Astrocyte (in vitro differentiated cells and primary cell): ENCODE measurements around the gene IFT27. TPM values are rescaled to one million over a fixed set of nuclear protein-coding genes. Genes with fewer than 3 reads are reported as not detected.

Source experiments
- DNase-seq: peaks from one replicate; pipeline ENCODE4 v3.0.0-alpha.2; 2010; ENCODE audit warnings: low read depth
- FAIRE-seq: peaks from 2 replicates; lab custom pipeline; 2011; peaks lifted over from hg19 to GRCh38; lab: Jason Lieb, UNC
- H2AFZ ChIP-seq: 2 replicates; pipeline ENCODE4 v1.6.0; 2012; ENCODE audit warnings: low read depth, low read length, inconsistent platforms
- H3K27ac ChIP-seq: 2 replicates; pipeline ENCODE4 v1.5.1; 2011; ENCODE audit warnings: low read depth, low read length, inconsistent platforms
- H3K27me3 ChIP-seq: 2 replicates; pipeline ENCODE4 v1.6.0; 2011; ENCODE audit warnings: low read length, inconsistent platforms; ENCODE audit not compliant: insufficient read depth
- H3K36me3 ChIP-seq: 2 replicates; pipeline ENCODE4 v1.5.1; 2011; ENCODE audit warnings: low read length, inconsistent platforms; ENCODE audit not compliant: insufficient read depth
- H3K4me1 ChIP-seq: 2 replicates; pipeline ENCODE4 v1.5.1; 2011; ENCODE audit warnings: low read length, inconsistent platforms; ENCODE audit not compliant: insufficient read depth
- H3K4me2 ChIP-seq: 2 replicates; pipeline ENCODE4 v1.6.0; 2012; ENCODE audit warnings: low read length, inconsistent platforms
- H3K4me3 ChIP-seq: 2 replicates; pipeline ENCODE4 v1.5.1; 2011; ENCODE audit warnings: low read depth, mild to moderate bottlenecking, low read length, inconsistent platforms; ENCODE audit not compliant: insufficient read depth
- H3K79me2 ChIP-seq: 2 replicates; pipeline ENCODE4 v1.6.0; 2012; ENCODE audit warnings: mild to moderate bottlenecking, low read length, inconsistent platforms; ENCODE audit not compliant: insufficient read depth
- H3K9ac ChIP-seq: 2 replicates; pipeline ENCODE4 v1.6.0; 2012; ENCODE audit warnings: mild to moderate bottlenecking, low read length, inconsistent platforms
- H3K9me3 ChIP-seq: 2 replicates; pipeline ENCODE4 v1.5.1; 2012; ENCODE audit warnings: low read depth, mild to moderate bottlenecking, low read length, inconsistent platforms; ENCODE audit not compliant: insufficient read depth
- H4K20me1 ChIP-seq: 2 replicates; pipeline ENCODE4 v1.6.0; 2012; ENCODE audit warnings: low read length, inconsistent platforms; ENCODE audit not compliant: insufficient read depth
- H3K27ac Mint-ChIP-seq: one replicate; pipeline ENCODE4 v1.8.0; 2021; ENCODE audit warnings: mild to moderate bottlenecking, mixed read lengths; ENCODE audit not compliant: unreplicated experiment
- H3K27me3 Mint-ChIP-seq: one replicate; pipeline ENCODE4 v1.8.0; 2021; ENCODE audit warnings: low read depth, mixed read lengths; ENCODE audit not compliant: unreplicated experiment
- H3K36me3 Mint-ChIP-seq: one replicate; pipeline ENCODE4 v1.8.0; 2021; ENCODE audit warnings: low read depth, mixed read lengths; ENCODE audit not compliant: unreplicated experiment
- H3K4me1 Mint-ChIP-seq: one replicate; pipeline ENCODE4 v1.8.0; 2021; ENCODE audit warnings: low read depth, mixed read lengths; ENCODE audit not compliant: unreplicated experiment
- H3K4me3 Mint-ChIP-seq: one replicate; pipeline ENCODE4 v1.8.0; 2021; ENCODE audit warnings: mild to moderate bottlenecking, moderate library complexity, mixed read lengths; ENCODE audit not compliant: unreplicated experiment
- H3K9me3 Mint-ChIP-seq: one replicate; pipeline ENCODE4 v1.8.0; 2021; ENCODE audit warnings: mild to moderate bottlenecking, mixed read lengths; ENCODE audit not compliant: unreplicated experiment
- CTCF ChIP-seq: IDR thresholded peaks from 2 replicates; pipeline ENCODE4 v1.5.1; 2011; ENCODE audit warnings: low read depth, mild to moderate bottlenecking, inconsistent platforms, low read length, moderate library complexity; ENCODE audit not compliant: insufficient read depth
- EZH2 ChIP-seq: IDR thresholded peaks from 2 replicates; pipeline ENCODE4 v1.6.1; 2012; ENCODE audit warnings: mild to moderate bottlenecking, low read length, inconsistent platforms; ENCODE audit not compliant: insufficient read depth
- total RNA-seq: library from RNA; stranded (reverse); gene quantifications from 2 replicates; pipeline ENCODE4 v1.2.1, GENCODE V29; 2021

Gene IFT27
- total RNA-seq, 1 donor from 2014 or later, result 30.1 TPM

- H2AFZ ChIP-seq, result no peak overlapping the region
- Mint-ChIP-seq H3K4me1 (no peaks in the 10 kb centered on the region), H3K27me3 (peaks cover 76% of the 10 kb centered on the region), H3K36me3 (no peaks in the 10 kb centered on the region), H3K27ac (no peak overlapping the region), H3K9me3 (no peaks in the 10 kb centered on the region), H3K4me3 (no peak overlapping the region)
- H3K27ac ChIP-seq, result no peak overlapping the region
- no peak overlapping the region for H3K9ac ChIP-seq
- peaks cover 8% of the 10 kb centered on the region for H3K27me3 ChIP-seq
- no peaks in the 10 kb centered on the region for H3K9me3 ChIP-seq
- no peak overlapping the region for H3K4me2 ChIP-seq
- H4K20me1 ChIP-seq, result no peaks in the 10 kb centered on the region
- DNase-seq, result no peak
- TF ChIP-seq CTCF (no peak), EZH2 (no peak)
- no peak for FAIRE-seq
- H3K4me1 ChIP-seq, result no peaks in the 10 kb centered on the region
- no peaks in the 10 kb centered on the region for H3K36me3 ChIP-seq
- no peaks in the 10 kb centered on the region for H3K79me2 ChIP-seq
- H3K4me3 ChIP-seq, result no peak overlapping the region
These were observed 48.8 kb downstream of the IFT27 start for GRCh38 chr22:36727110-36727509.

GRCh38 chr22:36726007-36726380 is 49.9 kb downstream of the IFT27 start:
- no peak for FAIRE-seq

More at GRCh38 chr22:36726007-36726380, 49.9 kb downstream of the IFT27 start:
- DNase-seq, result no peak
- Mint-ChIP-seq H3K27ac (no peak overlapping the region), H3K9me3 (no peaks in the 10 kb centered on the region), H3K36me3 (no peaks in the 10 kb centered on the region), H3K4me1 (no peaks in the 10 kb centered on the region), H3K27me3 (peaks cover 78% of the 10 kb centered on the region), H3K4me3 (no peak overlapping the region)
- H3K27ac ChIP-seq, result no peak overlapping the region
- H3K79me2 ChIP-seq, result no peaks in the 10 kb centered on the region
- H3K4me1 ChIP-seq, result no peaks in the 10 kb centered on the region
- TF ChIP-seq CTCF, result no peak
- TF ChIP-seq EZH2, result no peak
- H3K27me3 ChIP-seq, result peaks cover 11% of the 10 kb centered on the region
- no peak overlapping the region for H3K4me2 ChIP-seq
- no peak overlapping the region for H2AFZ ChIP-seq
- H3K4me3 ChIP-seq, result no peak overlapping the region
- no peak overlapping the region for H3K9ac ChIP-seq
- H4K20me1 ChIP-seq, result no peaks in the 10 kb centered on the region
- H3K9me3 ChIP-seq, result no peaks in the 10 kb centered on the region
- H3K36me3 ChIP-seq, result no peaks in the 10 kb centered on the region
